ENCODE results near the gene BRAF. TPM values are rescaled to one million over a fixed set of nuclear protein-coding genes. Genes with fewer than 3 reads are reported as not detected.
A peak's percentile ranks its signal among the peaks of the same experiment; 100 is the strongest.

Gene BRAF
- total RNA-seq, result 19.8 to 24.7 TPM (median 20.9 TPM) in 3 replicates
- long read RNA-seq, full-length matches to known transcripts, result 4 of 6 reads
- long read RNA-seq, partial matches to known transcripts, result 0 of 6 reads
- long read RNA-seq, other reads (novel, unspliced or antisense), result 2 of 6 reads

DNA sequence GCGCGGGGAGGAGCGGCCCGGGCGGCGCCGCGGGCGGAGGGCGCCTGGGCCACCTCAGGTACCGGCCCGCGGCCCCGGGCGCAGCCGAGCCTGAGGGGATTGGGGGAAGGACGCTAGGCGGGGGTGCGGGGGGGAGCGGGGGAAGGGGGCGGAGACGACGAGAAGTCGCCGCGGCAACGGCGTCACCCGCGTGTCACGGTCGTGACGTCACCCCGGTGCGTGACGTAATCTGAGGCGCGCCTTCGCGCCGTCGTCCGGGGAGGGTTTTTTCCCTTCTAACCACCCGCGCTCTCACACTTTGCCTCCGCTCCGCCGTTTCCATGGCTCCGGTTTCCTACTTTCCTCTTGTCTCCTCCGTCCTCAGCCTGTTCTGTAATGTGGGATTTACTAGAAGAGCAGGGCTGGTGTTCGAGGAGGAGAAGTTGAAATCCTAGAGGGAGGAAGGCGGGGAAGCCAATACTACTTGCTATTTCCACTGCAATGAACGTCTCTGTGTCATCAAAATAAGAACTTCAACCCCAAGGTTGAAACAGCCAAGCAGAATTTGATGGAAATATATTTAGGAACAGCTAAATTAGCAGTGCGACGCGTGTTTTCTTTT, at the start of gene BRAF:
BRAF (minus strand) TSS at position 109 of the 601 bp plus-strand sequence. CDS start 226 bp downstream, outside the sequence.
- peaks cover 2% of the 10 kb centered on the region for H3K27me3 Mint-ChIP-seq (ENCODE audit: low read depth)
- DNase-seq (ENCODE audit: low spot score), result peak; percentile 94
- no peaks in the 10 kb centered on the region for H3K36me3 Mint-ChIP-seq (ENCODE audit: low read depth)
- H3K4me3 Mint-ChIP-seq (ENCODE audit: unreplicated experiment), result peak within 1 kb of the TSS; percentile 90
- peak within 1 kb of the TSS; percentile 98 for H3K27ac Mint-ChIP-seq (ENCODE audit: unreplicated experiment)
- H3K4me1 Mint-ChIP-seq (ENCODE audit: low read depth), result peaks cover 6% of the 10 kb centered on the region
- TF ChIP-seq, protein P1, sequence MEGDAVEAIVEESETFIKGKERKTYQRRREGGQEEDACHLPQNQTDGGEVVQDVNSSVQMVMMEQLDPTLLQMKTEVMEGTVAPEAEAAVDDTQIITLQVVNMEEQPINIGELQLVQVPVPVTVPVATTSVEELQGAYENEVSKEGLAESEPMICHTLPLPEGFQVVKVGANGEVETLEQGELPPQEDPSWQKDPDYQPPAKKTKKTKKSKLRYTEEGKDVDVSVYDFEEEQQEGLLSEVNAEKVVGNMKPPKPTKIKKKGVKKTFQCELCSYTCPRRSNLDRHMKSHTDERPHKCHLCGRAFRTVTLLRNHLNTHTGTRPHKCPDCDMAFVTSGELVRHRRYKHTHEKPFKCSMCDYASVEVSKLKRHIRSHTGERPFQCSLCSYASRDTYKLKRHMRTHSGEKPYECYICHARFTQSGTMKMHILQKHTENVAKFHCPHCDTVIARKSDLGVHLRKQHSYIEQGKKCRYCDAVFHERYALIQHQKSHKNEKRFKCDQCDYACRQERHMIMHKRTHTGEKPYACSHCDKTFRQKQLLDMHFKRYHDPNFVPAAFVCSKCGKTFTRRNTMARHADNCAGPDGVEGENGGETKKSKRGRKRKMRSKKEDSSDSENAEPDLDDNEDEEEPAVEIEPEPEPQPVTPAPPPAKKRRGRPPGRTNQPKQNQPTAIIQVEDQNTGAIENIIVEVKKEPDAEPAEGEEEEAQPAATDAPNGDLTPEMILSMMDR (IDR thresholded peaks at IDR 0.05), result no peak
- no peaks in the 10 kb centered on the region for H3K9me3 Mint-ChIP-seq (ENCODE audit: low read depth)

DNA sequence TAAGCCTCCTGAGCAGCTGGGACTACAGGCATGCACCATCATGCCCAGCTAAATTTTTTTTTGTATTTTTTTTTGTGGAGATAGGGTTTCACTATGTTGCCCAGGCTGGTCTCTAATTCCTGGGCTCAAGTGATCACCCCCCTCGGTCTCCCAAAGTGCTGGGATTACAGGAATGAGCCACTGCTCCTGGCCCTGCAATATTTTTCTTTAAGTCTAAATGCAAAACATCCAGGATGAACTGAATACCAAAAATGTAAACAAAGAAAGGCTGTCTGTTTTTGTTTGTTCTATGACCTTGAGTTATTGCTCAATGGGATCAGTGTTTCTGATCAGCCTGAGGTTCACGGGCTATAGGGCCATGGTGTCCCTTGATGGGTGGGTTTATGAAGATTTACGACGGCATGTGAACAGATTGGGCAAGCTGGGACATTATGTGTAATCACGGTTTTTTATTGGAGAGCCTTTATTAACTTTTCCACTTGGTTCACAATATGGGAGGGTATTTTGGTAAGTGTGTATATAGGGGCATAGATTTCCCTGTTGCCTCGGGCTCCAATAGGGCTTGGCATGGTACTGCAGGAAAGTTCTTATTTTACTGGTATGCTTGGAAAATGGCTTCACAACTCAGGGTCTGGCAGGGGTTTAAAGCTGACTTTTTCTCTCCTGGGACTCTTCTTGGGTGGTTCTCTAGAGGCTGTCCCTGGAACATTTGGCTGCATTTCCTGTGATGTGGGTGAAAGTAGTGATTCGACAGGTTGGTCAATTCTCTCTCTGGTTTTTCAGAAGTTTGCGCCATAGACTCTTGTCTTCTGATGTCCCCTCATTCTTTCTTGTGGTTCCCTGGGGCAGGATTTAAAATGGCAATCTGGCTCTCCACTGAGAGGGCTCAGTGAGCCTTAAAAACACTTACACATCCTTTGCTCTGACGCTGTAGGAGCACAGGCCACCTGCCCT, 48.4 kb upstream of the BRAF start:
- DNase-seq (ENCODE audit: low spot score), result no peak
- H3K27ac Mint-ChIP-seq (ENCODE audit: unreplicated experiment), result no peak overlapping the region
- no peaks in the 10 kb centered on the region for H3K4me1 Mint-ChIP-seq (ENCODE audit: low read depth)
- no peak overlapping the region for H3K4me3 Mint-ChIP-seq (ENCODE audit: unreplicated experiment)
- H3K9me3 Mint-ChIP-seq (ENCODE audit: low read depth), result no peaks in the 10 kb centered on the region
- H3K27me3 Mint-ChIP-seq (ENCODE audit: low read depth), result no peaks in the 10 kb centered on the region
- TF ChIP-seq, protein P1 (IDR thresholded peaks at IDR 0.05), result no peak
- H3K36me3 Mint-ChIP-seq (ENCODE audit: low read depth), result no peaks in the 10 kb centered on the region

DNA sequence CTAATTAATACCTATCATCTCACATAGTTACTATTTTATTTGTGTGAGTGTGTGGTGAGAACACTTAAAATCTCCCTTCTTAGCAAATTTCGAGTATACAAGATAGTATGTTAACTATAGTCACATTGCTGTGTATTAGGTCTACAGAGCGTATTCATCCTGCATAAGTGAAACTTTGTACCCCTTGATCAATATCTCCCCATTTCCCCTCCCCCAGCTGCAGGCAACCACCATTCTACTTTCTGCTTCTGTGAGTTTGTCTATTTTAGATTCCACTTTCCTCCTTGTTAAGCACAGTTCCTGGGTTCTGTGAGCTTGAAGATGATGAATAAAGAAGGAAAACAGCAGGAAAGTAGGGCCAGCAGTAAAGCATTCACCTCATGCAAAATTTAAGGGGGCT, 47.6 kb upstream of the BRAF start:
- peaks cover 5% of the 10 kb centered on the region for H3K27me3 Mint-ChIP-seq (ENCODE audit: low read depth)
- no peaks in the 10 kb centered on the region for H3K36me3 Mint-ChIP-seq (ENCODE audit: low read depth)
- H3K4me3 Mint-ChIP-seq (ENCODE audit: unreplicated experiment), result no peak overlapping the region
- TF ChIP-seq, protein P1 (IDR thresholded peaks at IDR 0.05), result no peak
- DNase-seq (ENCODE audit: low spot score), result no peak
- no peaks in the 10 kb centered on the region for H3K9me3 Mint-ChIP-seq (ENCODE audit: low read depth)
- H3K4me1 Mint-ChIP-seq (ENCODE audit: low read depth), result no peaks in the 10 kb centered on the region
- H3K27ac Mint-ChIP-seq (ENCODE audit: unreplicated experiment), result no peak overlapping the region

DNA sequence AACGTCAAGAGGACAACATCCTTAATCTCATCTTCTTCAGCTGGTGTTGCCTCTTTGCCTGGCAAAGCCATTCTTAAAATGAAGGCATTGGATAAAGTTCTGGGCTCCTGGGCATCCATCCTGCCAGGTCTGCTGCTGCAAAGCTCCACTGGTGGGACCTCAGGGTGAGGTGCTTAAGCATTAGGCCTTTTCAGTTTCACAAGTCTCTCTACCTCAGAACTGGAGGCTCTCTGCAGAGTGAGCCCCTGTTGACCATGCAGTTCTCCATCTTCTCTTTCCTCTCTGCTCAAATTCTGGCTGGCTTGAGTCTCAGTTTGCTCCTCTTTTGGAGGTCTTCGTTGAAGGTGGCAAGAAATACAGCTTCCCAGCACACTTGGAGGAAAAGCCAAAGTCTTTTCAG, 42.7 kb upstream of the BRAF start:
- H3K4me1 Mint-ChIP-seq (ENCODE audit: low read depth), result no peaks in the 10 kb centered on the region
- no peaks in the 10 kb centered on the region for H3K9me3 Mint-ChIP-seq (ENCODE audit: low read depth)
- no peaks in the 10 kb centered on the region for H3K36me3 Mint-ChIP-seq (ENCODE audit: low read depth)
- H3K27me3 Mint-ChIP-seq (ENCODE audit: low read depth), result peaks cover 10% of the 10 kb centered on the region
- H3K27ac Mint-ChIP-seq (ENCODE audit: unreplicated experiment), result no peak overlapping the region
- TF ChIP-seq, protein P1 (IDR thresholded peaks at IDR 0.05), result no peak
- no peak overlapping the region for H3K4me3 Mint-ChIP-seq (ENCODE audit: unreplicated experiment)
- DNase-seq (ENCODE audit: low spot score), result no peak

DNA sequence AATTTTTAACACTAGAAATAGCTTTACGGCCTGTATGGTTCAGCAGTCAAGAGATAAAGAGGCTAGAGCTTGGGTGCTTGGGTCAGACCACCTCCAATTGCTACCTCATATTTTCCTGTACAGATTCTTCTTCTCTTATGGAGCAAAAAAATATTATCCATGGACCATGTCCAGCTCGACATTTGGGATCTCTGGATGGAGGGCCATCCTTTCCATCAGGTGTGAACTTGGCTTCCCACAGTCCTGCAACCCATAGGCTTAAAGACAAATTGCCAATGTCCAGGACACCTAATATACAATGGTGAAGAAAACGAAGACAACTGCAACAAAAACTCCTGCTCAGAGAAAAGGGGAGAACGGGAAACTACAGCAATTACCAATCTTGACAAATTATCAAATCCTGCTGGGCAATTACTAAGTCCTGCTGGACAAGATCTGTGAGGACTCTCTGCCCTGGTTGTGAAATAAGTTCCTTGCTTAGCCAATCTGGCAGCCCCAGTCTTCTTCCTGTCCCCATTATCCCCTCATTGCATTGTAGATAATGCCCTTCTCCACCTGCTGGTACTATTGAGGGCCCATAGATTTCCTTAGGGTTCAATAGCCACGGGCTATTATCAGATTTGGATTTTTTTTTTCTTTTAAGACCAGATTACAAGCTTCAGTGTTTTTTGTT, 42.0 kb upstream of the BRAF start:
- TF ChIP-seq, protein P1 (IDR thresholded peaks at IDR 0.05), result no peak
- Mint-ChIP-seq H3K9me3 (ENCODE audit: low read depth) (no peaks in the 10 kb centered on the region), H3K27me3 (ENCODE audit: low read depth) (peaks cover 10% of the 10 kb centered on the region), H3K4me1 (ENCODE audit: low read depth) (no peaks in the 10 kb centered on the region), H3K4me3 (ENCODE audit: unreplicated experiment) (no peak overlapping the region), H3K36me3 (ENCODE audit: low read depth) (no peaks in the 10 kb centered on the region), H3K27ac (ENCODE audit: unreplicated experiment) (no peak overlapping the region)
- DNase-seq (ENCODE audit: low spot score), result no peak
